Forelimb muscle (tissue), 1 donor: ENCODE results near the gene SIGLEC12. TPM values are rescaled to one million over a fixed set of nuclear protein-coding genes. Genes with fewer than 3 reads are reported as not detected.
"Not testable (repeated sequence)": the region's sequence is repeated elsewhere in the genome, so short reads cannot be mapped to it uniquely, and the experiment has no call there.

ENCODE experiments used
- DNase-seq: peaks from one replicate; pipeline ENCODE4 v3.0.0-alpha.2; 2013; ENCODE audit warnings: low read depth
- polyA plus RNA-seq: library from polyadenylated mRNA; unstranded; fragments of 120-200 nt; gene quantifications from one replicate; pipeline ENCODE4 v1.2.1, GENCODE V29; 2013; ENCODE audit not compliant: insufficient read length

Gene SIGLEC12
- polyA plus RNA-seq, 1 donor = not detected

DNA sequence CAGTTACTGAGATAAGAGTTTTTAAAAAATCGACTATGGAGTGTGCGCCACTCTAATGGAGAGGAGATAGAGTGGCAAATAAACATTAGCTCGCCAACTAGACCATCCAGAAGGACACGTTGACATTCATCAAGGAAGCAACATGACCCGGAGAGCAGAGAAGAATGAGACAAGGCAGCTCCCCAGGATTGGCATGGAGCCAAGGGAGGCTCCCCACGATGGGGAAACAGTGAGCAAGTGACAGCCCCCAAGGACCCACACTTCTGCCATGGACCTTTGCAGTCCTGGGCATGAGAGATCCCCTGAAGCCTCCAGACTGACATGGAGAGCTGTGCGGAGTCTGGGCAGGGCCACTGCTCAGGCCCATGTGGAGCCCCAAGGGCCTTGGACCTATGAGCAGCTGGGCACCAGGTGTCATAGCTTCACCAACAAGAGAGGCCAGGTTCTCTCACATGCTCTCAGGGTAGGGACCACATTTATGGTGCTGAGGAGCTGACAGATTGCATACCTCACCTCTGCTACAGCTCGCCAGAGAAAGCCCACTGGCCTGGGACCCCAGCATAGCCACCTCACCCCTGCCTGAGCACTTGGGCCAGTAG is 23.2 kb upstream of the SIGLEC12 start:
- DNase-seq = no peak

- DNase-seq = no peak
Measured at GRCh38 chr19:51521781-51522180, 20.2 kb upstream of the SIGLEC12 start.

DNA sequence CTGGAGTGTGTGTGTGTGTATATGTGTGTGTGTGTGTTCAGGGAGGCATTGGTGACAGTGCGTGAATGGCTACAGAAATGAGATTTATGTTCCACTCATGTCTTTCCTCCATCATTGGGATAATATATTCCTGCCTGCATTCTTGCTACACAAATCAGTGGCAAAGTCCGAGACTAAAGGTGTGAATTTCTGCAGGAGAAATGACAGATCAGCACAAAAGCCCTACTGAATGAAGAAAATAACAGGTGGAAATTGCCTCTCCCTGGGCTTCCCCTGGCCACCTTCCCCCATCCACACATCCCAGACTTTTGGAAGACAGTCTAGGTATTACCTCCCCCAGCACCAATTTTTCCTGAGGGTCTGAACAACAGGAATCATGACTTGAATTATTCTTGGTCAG is 19.8 kb upstream of the SIGLEC12 start:
- DNase-seq = no peak

- DNase-seq = no peak
Measured at GRCh38 chr19:51520728-51521127, 19.1 kb upstream of the SIGLEC12 start.

DNA sequence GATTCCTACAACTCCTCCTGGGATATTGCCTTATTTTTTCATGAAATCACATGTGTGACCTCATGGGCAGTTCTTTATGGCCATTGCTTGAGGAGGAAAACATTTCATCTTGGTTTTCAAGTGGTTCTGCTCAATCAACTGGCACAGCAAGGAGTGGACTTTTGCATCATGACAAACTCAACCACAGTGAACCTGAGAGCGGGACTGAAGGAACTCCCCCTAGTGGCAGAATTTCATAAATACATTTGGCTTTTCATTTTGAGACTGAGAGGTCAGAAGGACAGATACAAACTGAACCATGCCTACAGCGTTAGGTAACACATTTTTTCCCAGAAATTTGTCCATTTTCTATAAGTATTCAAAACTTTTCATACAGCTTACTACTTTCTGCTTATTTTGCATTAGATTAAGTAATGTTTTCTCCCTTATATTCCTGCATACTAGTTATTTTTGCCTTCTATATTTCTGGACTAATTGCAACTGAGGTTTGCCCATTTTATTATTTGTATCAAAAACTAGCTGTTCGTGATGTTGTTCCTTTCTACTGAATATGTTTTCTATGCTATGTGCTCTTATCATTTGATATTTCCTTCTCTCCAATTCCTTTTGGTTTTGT is 13.4 kb upstream of the SIGLEC12 start:
- DNase-seq = no peak

GRCh38 chr19:51513968-51514367 is 12.4 kb upstream of the SIGLEC12 start:
- no peak for DNase-seq

- no peak for DNase-seq
Measured at GRCh38 chr19:51511353-51511752, 9.8 kb upstream of the SIGLEC12 start.

DNA sequence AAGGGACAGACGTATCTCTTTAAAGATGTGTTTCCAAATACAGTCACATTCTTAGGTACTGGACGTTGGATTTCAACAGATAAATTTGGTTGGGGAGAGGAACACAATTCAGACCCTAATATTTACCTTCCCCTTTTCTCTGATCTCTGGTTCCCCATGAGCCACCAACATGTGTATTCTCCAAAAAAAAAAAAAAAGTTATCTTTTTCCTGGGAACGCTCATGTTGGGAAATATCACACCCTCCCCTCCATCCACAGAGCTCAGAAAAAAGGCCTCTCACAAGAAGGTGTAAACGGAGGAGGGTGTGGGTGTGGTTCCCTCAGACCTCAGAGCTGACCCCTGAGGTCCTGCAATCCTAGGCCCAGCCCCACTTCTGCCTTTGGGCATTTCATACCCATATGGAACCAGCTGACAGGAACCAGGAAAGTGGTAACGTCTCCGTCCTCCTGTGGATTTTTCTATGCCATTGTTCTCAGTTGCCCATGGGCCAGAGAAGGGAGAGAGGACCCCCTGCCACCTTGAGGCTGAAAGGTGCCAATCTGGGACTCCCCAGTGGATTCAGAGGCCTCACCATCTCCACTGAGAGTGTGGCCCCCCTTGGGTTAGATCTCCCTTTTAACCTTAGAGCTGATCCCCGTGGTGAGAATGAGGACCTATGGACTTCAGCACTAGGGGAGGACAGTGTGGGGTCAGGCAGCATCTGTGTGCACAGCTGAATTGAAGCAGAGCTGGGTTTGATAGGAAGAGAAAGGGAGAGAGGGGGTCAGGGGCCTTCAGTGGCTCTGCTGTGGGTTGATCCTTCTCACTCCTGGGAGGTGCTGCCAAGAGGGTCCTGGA is 8.4 kb upstream of the SIGLEC12 start:
- no peak for DNase-seq

GRCh38 chr19:51508059-51508733 is 6.6 kb upstream of the SIGLEC12 start:
- no peak for DNase-seq

DNA sequence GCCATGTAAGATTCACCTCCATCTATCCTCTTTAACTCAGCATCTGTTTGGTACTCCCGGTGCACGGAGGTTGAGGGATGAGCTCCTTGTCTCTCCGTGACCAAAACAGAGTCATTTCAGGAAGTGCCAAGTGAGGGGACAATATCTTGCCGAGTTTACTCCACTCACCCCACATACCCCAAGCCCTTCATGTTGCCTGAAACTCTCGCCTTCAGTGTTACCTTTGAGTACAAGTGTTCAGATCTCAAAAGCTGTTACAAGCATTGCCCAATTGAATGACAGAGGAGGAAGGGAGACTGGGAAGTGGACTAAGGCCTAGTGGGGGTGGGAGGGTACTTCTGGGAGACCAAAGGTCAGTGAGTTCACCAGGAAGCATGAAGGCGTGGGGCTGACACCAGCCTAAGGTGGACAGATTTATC is 6.0 kb upstream of the SIGLEC12 start:
- no peak for DNase-seq

GRCh38 chr19:51507192-51507591 is 5.6 kb upstream of the SIGLEC12 start:
- no peak for DNase-seq

- DNase-seq = no peak
Measured at GRCh38 chr19:51505904-51506303, 4.3 kb upstream of the SIGLEC12 start.

DNA sequence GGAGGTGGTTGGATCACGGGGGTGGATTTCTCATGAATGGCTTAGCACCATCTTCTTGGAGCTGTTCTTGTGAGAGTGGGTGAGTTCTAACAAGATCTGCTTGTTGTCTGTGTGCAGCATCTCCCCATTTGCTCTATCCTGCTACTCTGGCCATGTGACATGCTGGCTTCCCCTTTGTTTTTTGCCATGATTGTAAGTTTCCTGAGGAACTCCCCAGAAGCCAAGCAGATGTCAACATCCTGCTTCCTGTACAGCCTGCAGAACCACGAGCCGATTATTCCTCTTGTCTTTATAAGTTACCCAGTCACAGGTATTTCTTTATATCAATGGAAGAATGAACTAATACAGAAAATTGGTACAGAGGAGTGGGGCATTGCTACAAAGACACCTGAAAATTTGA is 2.3 kb upstream of the SIGLEC12 start:
- no peak for DNase-seq

DNA sequence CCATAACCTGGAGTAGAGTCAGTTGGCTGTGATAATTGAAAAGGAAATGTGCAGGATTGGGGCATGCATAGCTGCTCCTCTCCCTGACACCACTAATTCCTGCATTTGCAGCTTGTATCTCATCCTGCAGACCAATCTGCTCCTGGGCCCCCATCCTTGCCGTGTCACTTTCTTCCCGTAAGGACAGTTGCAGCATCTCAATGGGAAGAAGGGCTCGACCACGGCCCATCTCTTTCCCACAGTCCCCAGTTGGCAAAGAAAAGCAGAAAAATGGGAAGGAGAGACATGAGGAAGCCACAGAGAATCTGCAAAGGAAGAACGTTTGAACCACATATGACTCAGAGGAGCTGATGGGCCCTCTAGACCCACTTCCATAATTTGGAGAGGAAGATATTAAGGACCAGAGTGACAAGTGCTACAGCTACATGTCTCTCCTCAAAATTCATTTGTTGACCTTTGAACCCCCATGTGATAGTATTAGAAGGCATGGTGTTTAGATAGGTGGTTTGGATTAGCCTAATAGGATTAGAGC is 1.8 kb upstream of the SIGLEC12 start:
- no peak for DNase-seq

- not testable (repeated sequence) for DNase-seq
Measured at GRCh38 chr19:51500931-51501330, 669 bp downstream of the SIGLEC12 start.

- DNase-seq = no peak
Measured at GRCh38 chr19:51497666-51498065, 3.9 kb downstream of the SIGLEC12 start.

GRCh38 chr19:51493776-51494175 is 7.8 kb downstream of the SIGLEC12 start:
- no peak for DNase-seq

- DNase-seq = no peak
Measured at GRCh38 chr19:51491586-51491985, 10.0 kb downstream of the SIGLEC12 start.

- DNase-seq = no peak
Measured at GRCh38 chr19:51490676-51491075, 10.9 kb downstream of the SIGLEC12 start.

GRCh38 chr19:51489113-51489512 is 12.5 kb downstream of the SIGLEC12 start:
- no peak for DNase-seq

- DNase-seq = no peak
Measured at GRCh38 chr19:51488491-51488890, 13.1 kb downstream of the SIGLEC12 start.
